Stimulated activated naive CD4-positive, alpha-beta T cell (primary cell): ENCODE data around the gene ANKRD13A.
"Not testable (repeated sequence)": the region's sequence is repeated elsewhere in the genome, so short reads cannot be mapped to it uniquely, and the experiment has no call there.

Experiments
- DNase-seq, 6 experiments: peaks; one replicate each; lab custom pipeline; 2025; lab: John Stamatoyannopoulos, UW

The ANKRD13A gene

DNA sequence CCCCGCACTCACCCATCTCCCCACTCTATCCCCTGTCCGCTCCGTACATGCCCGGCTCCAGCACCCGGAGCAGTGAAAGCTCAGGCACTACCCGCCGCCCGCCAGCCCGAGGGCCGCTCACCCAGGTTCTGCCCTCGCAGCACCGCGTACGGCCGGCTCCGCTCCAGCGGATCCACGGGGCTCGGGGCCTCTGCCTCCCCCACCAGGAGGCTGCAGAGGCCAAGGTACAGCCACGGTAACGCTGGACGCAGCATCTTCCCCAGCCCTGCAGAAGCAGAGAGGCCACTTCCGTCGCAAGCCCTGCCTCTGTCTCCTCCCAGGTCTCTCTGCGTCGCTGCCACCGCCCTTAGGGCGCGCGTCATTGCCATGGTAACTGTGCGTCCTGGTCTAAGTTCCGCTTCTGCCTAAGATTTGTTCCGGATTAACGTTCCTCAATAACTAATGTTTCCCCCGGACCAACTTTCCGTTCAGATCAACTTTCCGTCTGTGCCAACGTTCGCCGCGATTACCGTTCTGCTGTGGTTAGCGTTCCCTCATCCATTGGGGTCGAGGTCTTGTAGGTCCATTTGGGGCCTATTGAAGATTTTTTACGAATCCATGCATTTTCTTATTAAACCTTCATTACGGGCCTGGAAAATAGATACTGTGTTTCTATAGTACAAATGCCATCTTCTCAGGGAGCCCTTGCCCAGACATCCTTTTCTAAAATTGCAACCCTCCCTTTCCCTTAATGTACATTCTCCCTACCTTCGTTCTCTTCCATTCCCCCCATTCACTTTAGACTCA, 49.2 kb downstream of the ANKRD13A start, which contains the start of gene C12orf76:
C12orf76 (minus strand) TSS at position 281 of the 786 bp plus-strand sequence; CDS start at position 254, 27 bp downstream.
- peak; percentile 75 to 91 (median 87) for DNase-seq

- DNase-seq = not testable (repeated sequence)
These were observed 49.8 kb downstream of the ANKRD13A start for GRCh38 chr12:110049034-110049433.

DNA sequence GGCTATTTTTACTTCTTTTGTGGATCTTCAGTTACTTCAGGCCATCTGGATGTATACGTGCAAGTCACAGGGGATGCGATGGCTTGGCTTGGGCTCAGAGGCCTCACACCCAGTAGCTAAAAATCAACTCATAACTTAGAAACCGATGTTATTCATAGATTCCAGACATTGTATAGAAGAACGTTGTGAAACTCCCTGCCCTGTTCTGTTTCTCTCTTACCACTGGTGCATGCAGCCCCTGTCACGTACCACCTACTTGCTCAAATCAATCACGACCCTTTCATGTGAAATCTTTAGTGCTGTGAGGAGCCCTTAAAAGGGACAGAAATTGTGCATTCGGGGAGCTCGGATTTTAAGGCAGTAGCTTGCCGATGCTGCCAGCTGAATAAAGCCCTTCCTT, 50.4 kb downstream of the ANKRD13A start:
- DNase-seq = not testable (repeated sequence)

GRCh38 chr12:110050927-110051326, 51.7 kb downstream of the ANKRD13A start:
- no peak for DNase-seq

DNA sequence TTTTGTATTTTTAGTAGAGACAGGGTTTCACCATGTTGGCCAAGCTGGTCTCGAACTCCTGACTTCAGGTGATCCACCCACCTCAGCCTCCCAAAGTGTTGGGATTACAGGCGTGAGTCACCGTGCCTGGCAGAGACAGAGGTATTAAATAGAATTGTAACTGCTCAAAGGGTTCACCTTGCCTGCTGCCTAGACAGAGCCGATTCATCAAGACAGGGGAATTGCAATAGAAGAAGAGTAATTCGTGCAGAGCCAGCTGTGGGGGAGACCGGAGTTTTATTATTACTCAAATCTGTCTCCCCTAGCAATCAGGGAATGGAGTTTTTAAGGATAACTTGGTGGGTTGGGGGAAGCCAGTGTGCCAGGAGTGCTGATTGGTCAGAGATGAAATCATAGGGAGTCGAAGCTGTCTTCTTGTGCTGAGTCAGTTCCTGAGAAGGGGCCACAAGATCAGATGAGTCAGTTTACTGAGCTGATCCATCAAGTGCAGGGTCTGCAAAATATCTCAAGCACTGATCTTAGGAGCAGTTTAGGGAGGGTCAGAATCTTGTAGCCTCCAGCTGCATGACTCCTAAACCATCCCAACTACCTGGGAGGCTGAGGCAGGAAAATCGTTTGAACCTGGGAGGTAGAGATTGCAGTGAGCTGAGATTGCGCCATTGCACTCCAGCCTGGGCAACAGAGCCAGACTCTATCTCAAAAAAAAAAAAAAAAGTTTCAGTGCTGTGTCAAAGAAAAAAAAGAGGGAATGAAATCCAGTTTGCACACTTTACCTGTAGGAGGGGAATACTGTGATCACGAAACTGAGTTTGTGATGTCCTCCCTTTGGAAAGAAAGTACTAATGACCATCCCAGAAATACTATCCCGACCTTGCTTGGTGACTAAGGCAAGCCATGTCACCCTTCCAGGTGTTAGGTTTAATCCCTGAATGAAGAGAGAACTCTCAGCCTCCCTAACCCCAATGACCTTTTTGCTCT, 56.4 kb downstream of the ANKRD13A start:
- DNase-seq = not testable (repeated sequence)

DNA sequence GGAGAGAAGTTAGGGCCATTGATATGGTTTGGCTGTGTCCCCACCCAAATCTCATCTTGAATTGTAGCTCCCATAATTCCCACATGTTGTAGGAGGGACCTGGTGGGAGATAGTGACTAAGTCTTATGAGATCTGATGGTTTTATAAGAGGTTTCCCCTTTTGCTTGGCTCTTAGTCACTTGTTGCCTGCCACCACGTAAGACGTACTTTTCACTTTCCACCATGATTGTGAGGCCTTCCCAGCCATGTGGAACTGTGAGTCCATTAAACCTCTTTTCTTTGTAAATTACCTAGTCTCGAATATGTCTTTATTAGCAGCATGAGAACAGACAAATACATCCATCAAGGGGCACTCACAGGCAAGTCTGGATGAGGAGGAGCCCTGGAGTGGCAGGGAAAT, 57.4 kb downstream of the ANKRD13A start:
- DNase-seq = not testable (repeated sequence)

- DNase-seq = no peak
These were observed 59.8 kb downstream of the ANKRD13A start for GRCh38 chr12:110058875-110059615.

- no peak for DNase-seq
These were observed 60.4 kb downstream of the ANKRD13A start for GRCh38 chr12:110059651-110060000.

- DNase-seq = no peak
These were observed 63.0 kb downstream of the ANKRD13A start for GRCh38 chr12:110062241-110062640.

DNA sequence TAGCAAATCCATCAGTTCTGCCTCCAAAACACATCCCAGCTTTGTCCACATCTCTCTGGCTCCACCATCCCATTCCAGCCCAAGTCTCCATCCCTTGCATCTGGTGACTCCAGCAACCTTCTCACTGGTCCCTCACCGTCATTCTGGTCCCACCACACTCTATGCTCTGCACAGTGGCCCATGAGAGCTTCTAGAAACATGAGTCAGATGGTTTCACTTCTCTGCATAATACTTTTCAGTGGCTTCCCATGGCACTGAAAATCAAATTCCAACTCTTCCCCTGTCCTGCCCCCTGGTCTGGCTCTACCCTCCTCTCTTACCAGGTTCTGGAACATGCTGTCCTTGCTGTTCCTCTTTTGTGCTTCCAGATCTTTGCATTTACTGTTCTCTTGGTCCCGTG, 66.3 kb downstream of the ANKRD13A start:
- DNase-seq = no peak

DNA sequence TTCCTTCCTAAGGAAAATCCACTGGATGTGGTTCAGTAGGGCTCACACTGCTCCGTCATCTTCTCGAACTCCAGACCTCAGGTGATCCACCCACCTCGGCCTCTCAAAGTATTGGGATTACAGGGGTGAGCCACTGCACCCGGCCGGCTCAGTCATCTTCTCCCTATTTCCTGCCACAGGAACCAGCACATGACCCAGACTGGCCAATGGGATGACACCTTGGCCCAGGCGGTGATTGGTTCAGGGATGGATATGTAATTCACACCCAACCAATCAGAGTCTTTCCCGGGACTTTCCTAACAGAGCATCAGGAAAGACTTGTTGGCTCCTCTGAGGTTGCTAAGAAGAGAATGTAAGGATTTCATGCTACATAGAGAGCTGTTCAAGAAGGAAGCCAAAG, 68.3 kb downstream of the ANKRD13A start:
- no peak for DNase-seq

DNA sequence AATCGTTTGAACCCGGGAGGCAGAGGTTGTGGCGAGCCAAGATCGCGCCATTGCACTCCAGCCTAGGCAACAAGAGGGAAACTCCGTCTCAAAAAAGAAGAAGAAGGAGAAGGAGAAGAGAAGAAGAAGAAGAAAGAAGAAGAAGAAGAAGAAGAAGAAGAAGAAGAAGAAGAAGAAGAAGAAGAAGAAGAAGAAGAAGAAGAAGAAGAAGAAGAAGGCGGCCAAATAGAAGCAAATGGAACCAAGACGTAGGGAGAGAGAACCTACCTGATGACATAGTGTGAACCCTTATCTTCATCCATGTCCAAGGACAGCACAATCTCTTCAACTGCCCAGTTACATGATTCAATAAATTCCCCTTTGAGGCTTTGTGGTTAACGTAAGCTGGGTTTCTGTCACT, 68.9 kb downstream of the ANKRD13A start:
- not testable (repeated sequence) for DNase-seq

DNA sequence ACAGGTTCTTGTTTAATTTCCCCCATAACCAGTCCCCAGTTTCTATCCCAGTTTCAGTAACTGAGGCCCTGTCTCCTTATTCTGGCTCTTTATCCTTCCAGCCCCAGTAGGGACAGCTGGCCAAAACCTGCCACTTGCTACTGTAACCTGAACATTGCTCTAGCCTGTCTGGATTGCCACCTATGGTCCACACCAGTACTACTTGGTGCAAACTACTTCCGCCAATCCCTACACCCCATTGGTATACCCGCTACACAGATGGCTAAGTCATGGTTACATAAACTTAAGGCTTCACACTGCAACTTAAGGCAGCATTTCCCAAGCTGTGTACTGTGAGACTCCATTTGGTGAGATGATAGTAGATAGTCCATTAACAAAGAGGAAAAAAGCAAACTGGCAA, 69.4 kb downstream of the ANKRD13A start:
- DNase-seq = no peak

DNA sequence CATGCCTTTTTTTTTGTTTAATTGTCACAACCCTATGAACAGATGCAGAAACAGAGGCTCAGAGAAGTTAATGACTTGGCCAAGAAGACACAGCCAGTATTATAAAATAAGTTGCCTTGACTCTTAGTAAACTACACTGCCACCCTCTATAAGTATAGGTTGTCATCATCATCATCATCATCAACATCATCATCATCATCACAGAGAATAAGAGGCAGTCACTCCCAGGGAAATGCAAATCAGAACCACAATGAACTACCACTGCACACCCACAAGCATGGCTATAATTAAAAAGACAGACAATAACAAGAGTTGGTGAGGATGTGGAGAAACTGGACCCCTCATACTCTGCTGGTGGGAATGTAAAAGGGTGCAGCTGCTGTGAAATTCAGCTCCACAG, 72.3 kb downstream of the ANKRD13A start:
- no peak for DNase-seq

DNA sequence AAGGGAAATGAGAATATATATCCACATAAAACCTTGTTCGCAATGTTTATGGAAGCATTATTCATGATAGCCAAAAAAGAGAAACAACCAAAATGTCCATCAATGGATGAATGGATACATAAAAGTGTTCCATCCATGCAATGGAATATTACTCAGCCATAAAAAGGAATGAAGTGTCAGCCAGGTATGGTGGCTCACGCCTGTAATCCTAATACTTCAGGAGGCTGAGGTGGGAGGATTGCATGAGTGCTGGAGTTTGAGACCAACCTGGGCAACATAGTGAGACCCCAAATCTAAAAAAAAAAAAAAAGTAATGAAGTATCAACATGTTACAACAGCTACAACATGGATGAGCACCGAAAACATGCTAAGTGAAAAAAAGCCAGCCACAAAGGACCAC, 72.7 kb downstream of the ANKRD13A start:
- no peak for DNase-seq

DNA sequence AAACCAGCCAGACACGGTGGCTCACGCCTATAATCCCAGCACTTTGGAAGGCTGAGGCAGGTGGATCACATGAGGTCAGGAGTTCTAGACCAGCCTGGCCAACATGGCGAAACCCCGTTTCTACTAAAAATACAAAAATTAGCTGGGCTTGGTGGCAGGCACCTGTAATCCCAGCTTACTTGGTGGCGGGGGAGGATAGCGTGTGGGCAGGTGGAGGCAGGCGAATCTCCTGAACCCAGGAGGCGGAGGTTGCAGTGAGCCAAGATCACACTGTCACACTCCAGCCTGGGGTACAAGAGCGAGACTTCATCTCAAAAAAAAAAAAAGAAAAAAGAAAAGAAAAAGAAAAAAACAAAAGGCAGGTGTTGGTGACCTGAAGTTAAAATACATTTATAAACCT, 73.4 kb downstream of the ANKRD13A start:
- not testable (repeated sequence) for DNase-seq

- peak in 5 of 6 experiments; percentile 2 to 23 (median 12) for DNase-seq
These were observed 74.0 kb downstream of the ANKRD13A start for GRCh38 chr12:110073049-110073831.

GRCh38 chr12:110074089-110074488, 74.9 kb downstream of the ANKRD13A start:
- no peak for DNase-seq

- no peak for DNase-seq
These were observed 76.7 kb downstream of the ANKRD13A start for GRCh38 chr12:110075880-110076279.

DNA sequence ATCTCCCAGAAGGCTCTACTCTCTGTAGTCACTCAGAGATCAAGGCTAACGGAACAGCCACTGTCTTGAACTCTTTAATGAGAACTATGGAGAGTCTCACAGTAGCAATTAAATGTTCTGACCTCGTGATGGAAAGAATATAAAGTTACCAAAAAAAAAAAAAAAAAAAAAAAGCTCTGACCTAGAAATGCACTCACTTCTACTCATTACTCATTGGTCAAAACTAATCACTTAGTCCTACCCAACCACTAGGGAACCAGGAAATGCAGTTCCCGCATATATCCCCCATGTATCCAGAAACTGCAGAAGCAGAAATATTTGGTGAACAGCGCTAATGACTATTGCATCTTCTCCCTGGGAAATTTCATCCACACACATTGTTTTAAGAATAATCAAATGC, 78.6 kb downstream of the ANKRD13A start:
- no peak for DNase-seq
